B cell (primary cell): ENCODE measurements around the gene MSL3B.

ENCODE experiments used
- ATAC-seq: fragments of 200-7000 bp; cut with Tn5 transposase; one replicate; pipeline ENCODE4 v1.10.0; 2021; ENCODE audit warnings: low read depth, mild to moderate bottlenecking, moderate number of reproducible peaks, moderate library complexity
- CTCF ChIA-PET: fragments of 350-600 bp; sonication (Branson Sonifier 250); formaldehyde crosslinking; loops from one replicate; lab custom pipeline; 2021; ENCODE audit warnings: antibody characterized with exemption, inconsistent platforms; lab: Charles Lee
- POLR2A ChIA-PET: fragments of 350-600 bp; sonication (Branson Sonifier 250); formaldehyde crosslinking; loops from one replicate; lab custom pipeline; 2021; ENCODE audit warnings: antibody characterized with exemption; lab: Charles Lee
- DNase-seq: peaks from one replicate; pipeline ENCODE4 v3.0.0; 2013
- H2AFZ ChIP-seq: 2 replicates; pipeline ENCODE4 v1.6.1; 2012; ENCODE audit warnings: mild to moderate bottlenecking, low read depth, low read length; ENCODE audit not compliant: insufficient read depth, poor library complexity, severe bottlenecking
- H3K27ac ChIP-seq, 2 donors: 1 replicate in 1 of 2; 2 replicates in 1 of 2; pipeline ENCODE4 v1.5.1; 2012 to 2013; ENCODE audit warnings: low read length in 2 of 2, mild to moderate bottlenecking in 2 of 2, moderate library complexity in 1 of 2
- H3K27me3 ChIP-seq, 4 experiments: fragments of 200-600 bp in 1 of 4; sonication (generic) in 1 of 4; replicated peaks in 1 of 4; 1 replicate in 2 of 4; 2 replicates in 2 of 4; pipeline versions ENCODE4 v1.6.1 to v1.7.0; 2013 to 2016; ENCODE audit warnings: low read length in 3 of 4, mild to moderate bottlenecking in 2 of 4, mixed read lengths in 1 of 4, moderate library complexity in 1 of 4; ENCODE audit not compliant: insufficient read depth in 4 of 4, control insufficient read depth in 3 of 4; ENCODE audit errors: control extremely low read depth in 1 of 4
- H3K36me3 ChIP-seq, 2 experiments: replicated peaks in 1 of 2; 1 replicate in 1 of 2; 2 replicates in 1 of 2; pipeline versions ENCODE4 v1.6.1 to v1.7.1; 2013; ENCODE audit warnings: low read length in 1 of 2; ENCODE audit not compliant: insufficient read depth in 2 of 2, control insufficient read depth in 1 of 2; ENCODE audit errors: control extremely low read depth in 1 of 2, extremely low read depth in 1 of 2
- H3K4me1 ChIP-seq, 2 donors: fragments of 200-600 bp in 1 of 2; sonication (generic) in 1 of 2; 1 replicate in 1 of 2; 2 replicates in 1 of 2; pipeline versions ENCODE4 v1.5.1 to v1.6.1; 2013 to 2017; ENCODE audit warnings: low read length in 2 of 2; ENCODE audit not compliant: control insufficient read depth in 2 of 2, insufficient read depth in 2 of 2
- H3K4me2 ChIP-seq: replicated peaks from 2 replicates; pipeline ENCODE3; 2012; ENCODE audit warnings: mild to moderate bottlenecking, low read depth, low read length; ENCODE audit not compliant: poor library complexity, severe bottlenecking
- H3K4me3 ChIP-seq, 5 experiments: fragments of 200-600 bp in 1 of 5; sonication (generic) in 1 of 5; 1 replicate in 3 of 5; 2 replicates in 2 of 5; pipeline versions ENCODE4 v1.5.1 to v1.7.0; 2011 to 2016; ENCODE audit warnings: low read length in 4 of 5, mild to moderate bottlenecking in 4 of 5, low read depth in 2 of 5, control low read depth in 1 of 5, moderate library complexity in 1 of 5; ENCODE audit not compliant: insufficient read depth in 1 of 5; ENCODE audit errors: control extremely low read depth in 1 of 5, extremely low read depth in 1 of 5
- H3K79me2 ChIP-seq: fragments of 200-600 bp; sonication (generic); one replicate; pipeline ENCODE4 v1.6.0; 2016; ENCODE audit warnings: low read length; ENCODE audit not compliant: control insufficient read depth, insufficient read depth
- H3K9ac ChIP-seq: fragments of 200-600 bp; sonication (generic); 2 replicates; pipeline ENCODE4 v1.6.1; 2017; ENCODE audit warnings: mild to moderate bottlenecking, low read length, moderate library complexity
- H3K9me3 ChIP-seq, 3 donors: one replicate each; pipeline versions ENCODE4 v1.6.1 to v1.7.1; 2013; ENCODE audit warnings: low read length in 2 of 3; ENCODE audit not compliant: control insufficient read depth in 2 of 3, insufficient read depth in 1 of 3; ENCODE audit errors: control extremely low read depth in 1 of 3
- H4K20me1 ChIP-seq: 2 replicates; pipeline ENCODE4 v1.6.0; 2012; ENCODE audit warnings: mild to moderate bottlenecking, low read length; ENCODE audit not compliant: insufficient read depth, control insufficient read depth, poor library complexity, severe bottlenecking
- H3K27ac Mint-ChIP-seq: one replicate; pipeline ENCODE4 v1.8.0; 2021; ENCODE audit warnings: mixed read lengths
- H3K27me3 Mint-ChIP-seq: one replicate; pipeline ENCODE4 v1.8.0; 2021; ENCODE audit warnings: mixed read lengths
- H3K4me1 Mint-ChIP-seq: one replicate; pipeline ENCODE4 v1.8.0; 2021; ENCODE audit warnings: mixed read lengths
- H3K4me3 Mint-ChIP-seq: one replicate; pipeline ENCODE4 v1.8.0; 2021; ENCODE audit warnings: mixed read lengths
- H3K9me3 Mint-ChIP-seq: one replicate; pipeline ENCODE4 v1.8.0; 2022; ENCODE audit warnings: mixed read lengths; ENCODE audit not compliant: insufficient read depth
- EZH2 ChIP-seq: IDR thresholded peaks from 2 replicates; pipeline ENCODE4 v1.6.1; 2012; ENCODE audit warnings: borderline replicate concordance, low read depth, mild to moderate bottlenecking, moderate library complexity, low read length; ENCODE audit not compliant: insufficient read depth, poor library complexity, severe bottlenecking
- WGBS: methylation state at CpG from one replicate; pipeline ENCODE4 v1.1.5; 2013; ENCODE audit warnings: missing lambda C conversion rate; ENCODE audit not compliant: insufficient coverage; 5-methylcytosine and 5-hydroxymethylcytosine counted together
- intact Hi-C: fragments of 100-400 bp; cut with micrococcal nuclease; formaldehyde crosslinking; loops from one replicate; pipeline ENCODE4 v1.10.0; 2022
- TF ChIP-seq, protein P1 (sequence below): fragments of 200-600 bp; IDR thresholded peaks from one replicate; pipeline ENCODE4 v1.8.0; 2022; ENCODE audit warnings: antibody characterized with exemption, mild to moderate bottlenecking

Gene MSL3B

DNA sequence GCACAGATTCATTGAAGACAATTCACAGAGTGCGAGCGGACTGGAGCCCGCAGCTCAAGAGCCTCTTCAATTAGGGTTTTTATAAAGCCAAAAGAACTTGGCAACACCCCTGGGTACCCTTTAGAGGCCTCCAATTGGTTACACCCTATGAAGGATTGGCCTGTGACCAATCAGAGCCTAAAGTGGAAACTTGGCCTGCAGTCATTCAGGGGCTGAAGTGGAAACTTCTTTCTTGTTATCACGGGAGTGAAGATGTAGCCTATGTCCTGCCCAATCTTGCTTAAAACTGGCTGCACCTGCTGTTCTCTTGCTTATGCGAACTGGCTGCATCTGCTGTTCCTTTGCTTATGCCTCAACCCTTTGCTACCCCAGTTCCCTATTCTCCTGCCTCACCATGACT is 12.0 kb downstream of the MSL3B start:
- TF ChIP-seq, protein P1, sequence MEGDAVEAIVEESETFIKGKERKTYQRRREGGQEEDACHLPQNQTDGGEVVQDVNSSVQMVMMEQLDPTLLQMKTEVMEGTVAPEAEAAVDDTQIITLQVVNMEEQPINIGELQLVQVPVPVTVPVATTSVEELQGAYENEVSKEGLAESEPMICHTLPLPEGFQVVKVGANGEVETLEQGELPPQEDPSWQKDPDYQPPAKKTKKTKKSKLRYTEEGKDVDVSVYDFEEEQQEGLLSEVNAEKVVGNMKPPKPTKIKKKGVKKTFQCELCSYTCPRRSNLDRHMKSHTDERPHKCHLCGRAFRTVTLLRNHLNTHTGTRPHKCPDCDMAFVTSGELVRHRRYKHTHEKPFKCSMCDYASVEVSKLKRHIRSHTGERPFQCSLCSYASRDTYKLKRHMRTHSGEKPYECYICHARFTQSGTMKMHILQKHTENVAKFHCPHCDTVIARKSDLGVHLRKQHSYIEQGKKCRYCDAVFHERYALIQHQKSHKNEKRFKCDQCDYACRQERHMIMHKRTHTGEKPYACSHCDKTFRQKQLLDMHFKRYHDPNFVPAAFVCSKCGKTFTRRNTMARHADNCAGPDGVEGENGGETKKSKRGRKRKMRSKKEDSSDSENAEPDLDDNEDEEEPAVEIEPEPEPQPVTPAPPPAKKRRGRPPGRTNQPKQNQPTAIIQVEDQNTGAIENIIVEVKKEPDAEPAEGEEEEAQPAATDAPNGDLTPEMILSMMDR = no peak
- no peak for TF ChIP-seq EZH2
- Mint-ChIP-seq H3K27me3 (peaks cover 7% of the 10 kb centered on the region), H3K27ac (no peak overlapping the region), H3K9me3 (no peaks in the 10 kb centered on the region), H3K4me1 (peaks cover 20% of the 10 kb centered on the region), H3K4me3 (peak overlapping the region; percentile 14)
- no peaks in the 10 kb centered on the region for H3K27me3 ChIP-seq
- DNase-seq (no peak), ATAC-seq (no peak)
- ChIA-PET POLR2A (no interaction called here), CTCF (no interaction called here)
- no peaks in the 10 kb centered on the region for H3K79me2 ChIP-seq
- no peak overlapping the region for H3K4me3 ChIP-seq
- 98% methylated on average over 5 of the region's 5 CpGs for WGBS
- peaks cover 6 to 19% of the 10 kb centered on the region in 2 donors for H3K4me1 ChIP-seq
- no peak overlapping the region for H3K4me2 ChIP-seq
- no peak overlapping the region for H3K27ac ChIP-seq
- intact Hi-C loops = no loop called here
- no peak overlapping the region for H3K9ac ChIP-seq
- H4K20me1 ChIP-seq = no peaks in the 10 kb centered on the region
- no peaks in the 10 kb centered on the region for H3K9me3 ChIP-seq
- H3K36me3 ChIP-seq = no peaks in the 10 kb centered on the region
- H2AFZ ChIP-seq = peak overlapping the region; percentile 8

DNA sequence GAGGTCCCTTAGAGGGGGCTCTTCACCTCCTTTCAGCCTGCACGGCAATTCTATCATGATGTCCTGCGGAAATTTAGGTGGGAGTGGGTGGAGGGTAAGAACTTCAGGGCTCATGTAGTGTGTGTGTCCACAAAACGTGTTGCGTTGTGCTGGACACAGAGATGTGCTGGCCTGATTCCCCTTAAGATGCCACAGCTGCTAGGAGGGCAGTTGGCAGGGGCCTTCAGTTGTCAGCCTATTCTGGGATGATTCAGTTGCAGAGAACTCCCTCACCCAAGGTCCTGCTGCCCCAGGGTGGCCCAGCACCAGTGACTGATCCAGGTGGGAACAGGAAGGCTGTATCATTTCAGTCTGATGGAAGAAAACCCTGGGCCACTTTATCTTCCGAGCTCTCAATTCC is 12.8 kb downstream of the MSL3B start:
- H3K36me3 ChIP-seq = no peaks in the 10 kb centered on the region
- Mint-ChIP-seq H3K4me3 (peak overlapping the region; percentile 87), H3K9me3 (no peaks in the 10 kb centered on the region), H3K4me1 (peaks cover 20% of the 10 kb centered on the region), H3K27me3 (peaks cover 7% of the 10 kb centered on the region), H3K27ac (no peak overlapping the region)
- no peaks in the 10 kb centered on the region for H4K20me1 ChIP-seq
- intact Hi-C loops = no loop called here
- no peaks in the 10 kb centered on the region for H3K27me3 ChIP-seq
- no peak overlapping the region for H3K4me3 ChIP-seq
- no peak overlapping the region for H3K27ac ChIP-seq
- POLR2A ChIA-PET = no interaction called here
- DNase-seq (no peak), ATAC-seq (no peak)
- CTCF ChIA-PET = interaction anchor here (0.8 kb wide), 1 partner anchor 9 kb away, joined by 3 read pairs; no protein-coding TSS in a partner anchor
- H3K9ac ChIP-seq = no peak overlapping the region
- H3K79me2 ChIP-seq = peaks cover 6% of the 10 kb centered on the region
- H3K4me1 ChIP-seq = peaks cover 6 to 19% of the 10 kb centered on the region in 2 donors
- H3K9me3 ChIP-seq = no peaks in the 10 kb centered on the region
- H3K4me2 ChIP-seq = peak overlapping the region; percentile 98
- H2AFZ ChIP-seq = peak overlapping the region; percentile 97
- 91% methylated on average over 5 of the region's 5 CpGs for WGBS
- no peak for TF ChIP-seq EZH2
- TF ChIP-seq, protein P1 = no peak
